Chondrocyte (in vitro differentiated cells): ENCODE data around the gene USP32. TPM values are rescaled to one million over a fixed set of nuclear protein-coding genes. Genes with fewer than 3 reads are reported as not detected.
A peak's percentile ranks its signal among the peaks of the same experiment; 100 is the strongest.

Source experiments
- DNase-seq: peaks from one replicate; pipeline ENCODE4 v3.0.0; 2021; ENCODE audit warnings: mixed read lengths, low spot score
- H3K27ac Mint-ChIP-seq: one replicate; pipeline ENCODE4 v1.8.0; 2021; ENCODE audit warnings: mild to moderate bottlenecking, moderate library complexity, mixed read lengths; ENCODE audit not compliant: unreplicated experiment
- H3K27me3 Mint-ChIP-seq: 2 replicates; pipeline ENCODE4 v1.8.0; 2021; ENCODE audit warnings: low read depth, mixed read lengths
- H3K36me3 Mint-ChIP-seq: 2 replicates; pipeline ENCODE4 v1.8.0; 2021; ENCODE audit warnings: low read depth, mixed read lengths
- H3K4me1 Mint-ChIP-seq: 2 replicates; pipeline ENCODE4 v1.8.0; 2021; ENCODE audit warnings: low read depth, mild to moderate bottlenecking, mixed read lengths
- H3K4me3 Mint-ChIP-seq: one replicate; pipeline ENCODE4 v1.8.0; 2021; ENCODE audit warnings: mild to moderate bottlenecking, moderate library complexity, mixed read lengths; ENCODE audit not compliant: unreplicated experiment
- H3K9me3 Mint-ChIP-seq: 2 replicates; pipeline ENCODE4 v1.8.0; 2021; ENCODE audit warnings: low read depth, mixed read lengths
- total RNA-seq: library from RNA; stranded (reverse); gene quantifications from 3 replicates; pipeline ENCODE4 v1.2.1, GENCODE V29; 2021
- TF ChIP-seq, protein P1 (sequence below): fragments of 200-600 bp; sonication (generic); IDR thresholded peaks from 2 replicates; pipeline ENCODE4 v1.5.0; 2021; ENCODE audit warnings: antibody characterized with exemption, mild to moderate bottlenecking, moderate library complexity

USP32 gene
- total RNA-seq, 1 donor from 2014 or later: 42.2 TPM

DNA sequence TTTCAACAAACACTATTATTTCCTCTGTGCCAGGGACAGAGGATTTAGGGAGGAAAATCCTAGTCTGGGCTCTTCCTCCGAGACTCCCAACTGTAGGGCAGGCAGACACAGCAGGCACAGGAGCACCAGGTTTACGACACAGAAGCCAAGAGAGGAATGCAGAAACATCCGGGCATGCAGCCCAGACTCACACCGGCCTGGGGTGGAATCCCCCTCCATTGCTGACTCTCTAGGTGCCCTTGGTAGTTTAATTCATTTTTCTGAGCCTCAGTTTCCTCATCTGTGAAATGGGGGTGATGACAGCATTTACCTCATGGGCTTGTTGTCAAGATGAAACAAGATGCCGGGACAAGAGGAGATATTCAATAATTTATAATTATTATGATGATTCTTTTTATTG, 227.2 kb downstream of the USP32 start:
- Mint-ChIP-seq H3K9me3 (no peaks in the 10 kb centered on the region), H3K27me3 (peaks cover 6% of the 10 kb centered on the region), H3K27ac (no peak overlapping the region), H3K36me3 (no peaks in the 10 kb centered on the region), H3K4me3 (no peak overlapping the region), H3K4me1 (peaks cover 2% of the 10 kb centered on the region)
- TF ChIP-seq, protein P1, sequence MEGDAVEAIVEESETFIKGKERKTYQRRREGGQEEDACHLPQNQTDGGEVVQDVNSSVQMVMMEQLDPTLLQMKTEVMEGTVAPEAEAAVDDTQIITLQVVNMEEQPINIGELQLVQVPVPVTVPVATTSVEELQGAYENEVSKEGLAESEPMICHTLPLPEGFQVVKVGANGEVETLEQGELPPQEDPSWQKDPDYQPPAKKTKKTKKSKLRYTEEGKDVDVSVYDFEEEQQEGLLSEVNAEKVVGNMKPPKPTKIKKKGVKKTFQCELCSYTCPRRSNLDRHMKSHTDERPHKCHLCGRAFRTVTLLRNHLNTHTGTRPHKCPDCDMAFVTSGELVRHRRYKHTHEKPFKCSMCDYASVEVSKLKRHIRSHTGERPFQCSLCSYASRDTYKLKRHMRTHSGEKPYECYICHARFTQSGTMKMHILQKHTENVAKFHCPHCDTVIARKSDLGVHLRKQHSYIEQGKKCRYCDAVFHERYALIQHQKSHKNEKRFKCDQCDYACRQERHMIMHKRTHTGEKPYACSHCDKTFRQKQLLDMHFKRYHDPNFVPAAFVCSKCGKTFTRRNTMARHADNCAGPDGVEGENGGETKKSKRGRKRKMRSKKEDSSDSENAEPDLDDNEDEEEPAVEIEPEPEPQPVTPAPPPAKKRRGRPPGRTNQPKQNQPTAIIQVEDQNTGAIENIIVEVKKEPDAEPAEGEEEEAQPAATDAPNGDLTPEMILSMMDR: no peak
- DNase-seq: no peak

DNA sequence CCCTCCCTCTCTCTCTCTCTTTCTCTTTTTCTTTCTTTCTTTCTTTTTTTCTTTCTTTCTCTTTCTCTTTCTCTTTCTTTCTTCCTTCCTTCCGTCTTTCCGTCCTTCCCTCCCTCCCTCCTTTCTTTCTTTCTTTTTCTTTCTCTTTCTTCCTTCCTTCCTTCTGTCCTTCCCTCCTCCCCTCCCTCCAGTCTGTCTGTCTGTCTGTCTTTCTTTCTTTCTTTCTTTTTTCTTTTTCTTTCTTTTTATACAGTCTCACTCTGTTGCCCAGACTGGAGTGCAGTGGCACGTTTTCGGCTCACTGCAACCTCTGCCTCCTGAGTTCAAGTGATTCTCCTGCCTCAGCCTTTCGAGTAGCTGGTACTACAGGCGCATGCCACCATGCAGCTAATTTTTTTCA, 227.8 kb downstream of the USP32 start:
- Mint-ChIP-seq H3K4me1 (peaks cover 2% of the 10 kb centered on the region), H3K4me3 (no peak overlapping the region), H3K27me3 (peaks cover 6% of the 10 kb centered on the region), H3K27ac (no peak overlapping the region), H3K36me3 (no peaks in the 10 kb centered on the region), H3K9me3 (no peaks in the 10 kb centered on the region)
- TF ChIP-seq, protein P1: no peak
- DNase-seq: no peak

DNA sequence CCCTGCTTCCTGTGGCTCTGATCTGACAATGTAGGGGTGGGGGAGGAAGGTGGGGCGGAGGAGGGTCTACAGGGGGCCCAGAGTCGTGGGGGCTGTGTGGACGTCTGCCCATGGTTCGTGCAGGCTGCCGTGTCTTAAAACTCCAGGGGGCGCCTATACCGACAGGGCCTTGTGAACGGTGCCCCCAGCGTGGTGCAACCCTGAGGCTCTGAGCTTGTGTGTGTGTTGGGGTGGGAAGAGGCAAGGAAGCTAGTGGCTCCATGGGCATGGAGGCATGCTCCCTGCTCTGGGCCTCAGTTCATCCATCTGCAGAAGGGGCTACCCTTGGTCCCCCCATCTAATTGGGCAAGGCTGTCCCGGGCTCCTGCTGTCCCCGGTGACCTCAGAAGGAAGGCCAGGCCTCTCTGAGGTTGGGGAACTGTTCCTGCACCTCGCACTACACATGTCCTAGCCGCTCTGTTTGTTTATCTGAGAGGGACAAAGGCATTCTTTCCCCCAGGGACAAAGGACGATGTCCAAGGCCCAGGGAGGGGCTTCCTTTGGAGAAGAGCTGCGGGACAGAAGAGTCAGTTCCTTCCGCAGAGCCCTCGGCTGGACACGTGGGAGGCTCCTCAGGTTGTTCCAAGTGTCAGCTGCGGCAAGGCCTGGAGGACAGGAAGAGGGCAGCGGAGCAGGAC, 228.7 kb downstream of the USP32 start:
- H3K4me1 Mint-ChIP-seq: peaks cover 5% of the 10 kb centered on the region
- TF ChIP-seq, protein P1: peak; percentile 22
- peaks cover 6% of the 10 kb centered on the region for H3K27me3 Mint-ChIP-seq
- DNase-seq: no peak
- no peak overlapping the region for H3K27ac Mint-ChIP-seq
- no peaks in the 10 kb centered on the region for H3K9me3 Mint-ChIP-seq
- H3K36me3 Mint-ChIP-seq: no peaks in the 10 kb centered on the region
- no peak overlapping the region for H3K4me3 Mint-ChIP-seq

DNA sequence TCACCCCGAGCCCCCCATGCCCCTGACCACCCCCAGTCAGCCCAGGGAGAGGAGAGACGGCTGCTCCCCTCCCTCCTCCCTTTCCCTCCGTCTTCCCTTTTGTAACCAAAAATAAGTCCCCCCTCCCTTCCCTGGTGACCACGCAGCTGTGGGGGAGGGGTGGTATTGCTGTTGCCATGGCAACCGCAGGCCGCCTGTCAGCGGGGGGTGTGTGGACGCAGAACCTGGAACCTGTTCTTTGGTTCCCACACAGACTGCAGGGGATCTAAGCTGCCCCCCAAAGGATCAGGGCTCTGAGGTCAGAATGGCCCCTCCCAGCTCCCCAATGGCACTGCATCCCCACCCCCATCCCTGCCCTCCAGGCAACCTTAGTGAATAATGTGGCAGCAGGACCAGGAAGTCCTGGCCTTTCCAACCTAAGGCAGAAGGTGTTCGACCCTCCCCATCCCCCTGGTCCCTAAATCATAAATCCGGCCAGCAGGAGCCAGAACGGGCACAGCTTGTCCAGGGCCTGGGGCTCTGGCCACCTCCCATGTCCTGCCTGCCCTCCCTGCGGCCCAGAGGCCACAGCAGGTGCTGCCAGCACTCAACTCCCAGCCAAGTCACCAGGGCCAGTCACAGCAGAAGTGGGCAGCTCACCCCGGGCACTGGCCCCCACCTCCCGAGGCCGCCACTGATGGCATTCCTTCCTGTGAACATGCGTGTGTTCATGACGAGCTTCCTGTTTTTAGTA, 230.2 kb downstream of the USP32 start:
- Mint-ChIP-seq H3K9me3 (no peaks in the 10 kb centered on the region), H3K4me3 (no peak overlapping the region), H3K36me3 (no peaks in the 10 kb centered on the region), H3K27me3 (peaks cover 8% of the 10 kb centered on the region), H3K27ac (no peak overlapping the region), H3K4me1 (peaks cover 2% of the 10 kb centered on the region)
- TF ChIP-seq, protein P1: no peak
- no peak for DNase-seq

DNA sequence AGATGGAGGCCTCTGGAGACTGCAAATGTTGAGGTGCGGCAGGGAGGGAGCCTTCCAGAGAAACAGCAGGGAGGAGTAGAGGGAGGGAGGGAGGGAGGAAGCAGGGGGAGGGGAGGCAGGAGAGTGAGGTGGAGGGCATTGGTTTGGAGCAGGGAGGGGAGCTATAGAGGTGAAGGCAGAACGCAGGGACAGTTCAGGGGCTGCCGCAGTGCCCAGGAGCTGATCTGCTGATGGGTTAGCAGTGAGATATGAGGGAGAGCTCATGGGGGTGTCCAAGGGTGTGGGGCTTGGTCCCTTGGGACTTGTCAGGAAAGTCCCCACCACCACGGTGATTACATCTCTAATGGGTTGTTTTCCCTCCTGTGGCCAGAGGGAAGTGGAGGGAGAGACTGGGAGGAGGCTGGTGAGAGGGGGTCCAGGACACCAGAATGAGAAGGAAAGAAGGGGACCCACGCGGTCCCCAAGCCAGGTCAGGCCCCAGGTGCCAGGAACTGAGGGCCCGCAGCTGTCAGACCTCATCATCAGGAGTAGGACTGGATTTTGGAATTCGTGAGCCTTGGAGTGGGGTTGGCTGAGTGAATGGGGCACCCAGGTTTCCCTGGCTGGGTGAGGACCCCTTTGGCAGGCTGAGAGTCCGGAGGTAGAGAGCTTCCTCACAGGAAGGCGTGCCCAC, 231.0 kb downstream of the USP32 start:
- no peak overlapping the region for H3K4me3 Mint-ChIP-seq
- H3K27me3 Mint-ChIP-seq: peaks cover 9% of the 10 kb centered on the region
- no peak overlapping the region for H3K27ac Mint-ChIP-seq

More for the DNA sequence above, 231.0 kb downstream of the USP32 start:
- TF ChIP-seq, protein P1: no peak
- no peaks in the 10 kb centered on the region for H3K36me3 Mint-ChIP-seq
- peaks cover 2% of the 10 kb centered on the region for H3K4me1 Mint-ChIP-seq
- no peak for DNase-seq
- no peaks in the 10 kb centered on the region for H3K9me3 Mint-ChIP-seq
